ENCODE results near the gene SERPINA3.

GRCh38 chr14:94597788-94598187 is 14.4 kb upstream of the SERPINA3 start:
- no peak for TF ChIP-seq CTCF (IDR thresholded peaks at IDR 0.05)
- no peak for TF ChIP-seq POLR2A (IDR thresholded peaks at IDR 0.05)

Data from ovary (tissue), 3 donors.